Mucosa of stomach (tissue), 1 donor: ENCODE results near the gene ZNF846.

Experiments used
- H3K27me3 ChIP-seq: one replicate; pipeline ENCODE4 v1.7.0; 2013; ENCODE audit warnings: mild to moderate bottlenecking, low read length; ENCODE audit not compliant: control insufficient read depth, insufficient read depth
- H3K36me3 ChIP-seq: one replicate; pipeline ENCODE4 v1.7.0; 2013; ENCODE audit warnings: low read length; ENCODE audit not compliant: control insufficient read depth, insufficient read depth
- H3K4me1 ChIP-seq: one replicate; pipeline ENCODE4 v1.7.0; 2013; ENCODE audit warnings: mild to moderate bottlenecking, low read length; ENCODE audit not compliant: control insufficient read depth, insufficient read depth
- H3K4me3 ChIP-seq: one replicate; pipeline ENCODE4 v1.7.0; 2013; ENCODE audit warnings: low read length
- H3K9ac ChIP-seq: one replicate; pipeline ENCODE4 v1.7.0; 2013; ENCODE audit warnings: mild to moderate bottlenecking, low read length, moderate library complexity
- H3K9me3 ChIP-seq: one replicate; pipeline ENCODE4 v1.7.0; 2013; ENCODE audit warnings: mild to moderate bottlenecking, low read length, moderate library complexity; ENCODE audit not compliant: control insufficient read depth
- donor health status: Pancreatic carcinoma.

The ZNF846 gene

GRCh38 chr19:9720541-9720940 lies 48.0 kb downstream of the ZNF846 start:
- H3K9me3 ChIP-seq = no peaks in the 10 kb centered on the region

GRCh38 chr19:9711815-9712214 lies 56.7 kb downstream of the ZNF846 start:
- H3K36me3 ChIP-seq = no peaks in the 10 kb centered on the region
- no peaks in the 10 kb centered on the region for H3K9me3 ChIP-seq
- no peaks in the 10 kb centered on the region for H3K27me3 ChIP-seq
- no peak overlapping the region for H3K4me3 ChIP-seq
- H3K4me1 ChIP-seq = no peaks in the 10 kb centered on the region
- H3K9ac ChIP-seq = no peak overlapping the region

More at GRCh38 chr19:9720541-9720940, 48.0 kb downstream of the ZNF846 start:
- Histone ChIP-seq H3K27me3 (no peaks in the 10 kb centered on the region), H3K36me3 (no peaks in the 10 kb centered on the region), H3K9ac (no peak overlapping the region), H3K4me3 (no peak overlapping the region), H3K4me1 (no peaks in the 10 kb centered on the region)

- H3K9ac ChIP-seq = no peak overlapping the region
- no peaks in the 10 kb centered on the region for H3K9me3 ChIP-seq
- no peaks in the 10 kb centered on the region for H3K27me3 ChIP-seq
- H3K4me3 ChIP-seq = no peak overlapping the region
- no peaks in the 10 kb centered on the region for H3K4me1 ChIP-seq
- H3K36me3 ChIP-seq = no peaks in the 10 kb centered on the region
Observed at GRCh38 chr19:9709305-9709704, 59.2 kb downstream of the ZNF846 start.

- Histone ChIP-seq H3K9ac (no peak overlapping the region), H3K4me1 (no peaks in the 10 kb centered on the region), H3K27me3 (no peaks in the 10 kb centered on the region), H3K4me3 (no peak overlapping the region), H3K36me3 (no peaks in the 10 kb centered on the region), H3K9me3 (no peaks in the 10 kb centered on the region)
Observed at GRCh38 chr19:9705836-9706235, 62.7 kb downstream of the ZNF846 start.

GRCh38 chr19:9702186-9702585 lies 66.4 kb downstream of the ZNF846 start:
- Histone ChIP-seq H3K27me3 (no peaks in the 10 kb centered on the region), H3K9ac (no peak overlapping the region), H3K4me3 (no peak overlapping the region), H3K9me3 (no peaks in the 10 kb centered on the region), H3K4me1 (no peaks in the 10 kb centered on the region), H3K36me3 (no peaks in the 10 kb centered on the region)
